ENCODE results near the gene RAD51AP1.

Gene RAD51AP1

GRCh38 chr12:4587108-4587507 lies 48.4 kb downstream of the RAD51AP1 start:
- Histone ChIP-seq H3K27me3 (ENCODE audit: control insufficient read depth in 2 of 2, insufficient read depth in 2 of 2, low read length in 2 of 2) (no peaks in the 10 kb centered on the region), H3K36me3 (ENCODE audit: control insufficient read depth in 2 of 2, insufficient read depth in 2 of 2, low read length in 2 of 2) (peaks cover 0 to 2% of the 10 kb centered on the region in 2 donors), H3K9me3 (ENCODE audit: control insufficient read depth in 2 of 2, low read length in 2 of 2) (no peaks in the 10 kb centered on the region), H3K9ac (ENCODE audit: low read depth in 1 of 2, low read length in 2 of 2) (no peak overlapping the region), H3K4me3 (ENCODE audit: low read length in 2 of 2) (no peak overlapping the region), H3K4me1 (ENCODE audit: control insufficient read depth in 2 of 2, insufficient read depth in 2 of 2, low read length in 2 of 2) (no peaks in the 10 kb centered on the region), H3K27ac (ENCODE audit: low read depth in 2 of 2, low read length in 2 of 2) (no peak overlapping the region)

- Histone ChIP-seq H3K4me1 (ENCODE audit: control insufficient read depth in 2 of 2, insufficient read depth in 2 of 2, low read length in 2 of 2) (no peaks in the 10 kb centered on the region), H3K4me3 (ENCODE audit: low read length in 2 of 2) (no peak overlapping the region), H3K9me3 (ENCODE audit: control insufficient read depth in 2 of 2, low read length in 2 of 2) (no peaks in the 10 kb centered on the region), H3K27ac (ENCODE audit: low read depth in 2 of 2, low read length in 2 of 2) (no peak overlapping the region), H3K27me3 (ENCODE audit: control insufficient read depth in 2 of 2, insufficient read depth in 2 of 2, low read length in 2 of 2) (no peaks in the 10 kb centered on the region), H3K36me3 (ENCODE audit: control insufficient read depth in 2 of 2, insufficient read depth in 2 of 2, low read length in 2 of 2) (peaks cover 0 to 2% of the 10 kb centered on the region in 2 donors), H3K9ac (ENCODE audit: low read depth in 1 of 2, low read length in 2 of 2) (no peak overlapping the region)
Measured at GRCh38 chr12:4588916-4589315, 50.2 kb downstream of the RAD51AP1 start.

GRCh38 chr12:4589941-4590340 lies 51.3 kb downstream of the RAD51AP1 start:
- Histone ChIP-seq H3K9me3 (ENCODE audit: control insufficient read depth in 2 of 2, low read length in 2 of 2) (no peaks in the 10 kb centered on the region), H3K9ac (ENCODE audit: low read depth in 1 of 2, low read length in 2 of 2) (no peak overlapping the region), H3K27ac (ENCODE audit: low read depth in 2 of 2, low read length in 2 of 2) (no peak overlapping the region), H3K27me3 (ENCODE audit: control insufficient read depth in 2 of 2, insufficient read depth in 2 of 2, low read length in 2 of 2) (no peaks in the 10 kb centered on the region), H3K4me1 (ENCODE audit: control insufficient read depth in 2 of 2, insufficient read depth in 2 of 2, low read length in 2 of 2) (no peaks in the 10 kb centered on the region), H3K36me3 (ENCODE audit: control insufficient read depth in 2 of 2, insufficient read depth in 2 of 2, low read length in 2 of 2) (peaks cover 0 to 2% of the 10 kb centered on the region in 2 donors), H3K4me3 (ENCODE audit: low read length in 2 of 2) (no peak overlapping the region)

GRCh38 chr12:4591180-4591687 lies 52.5 kb downstream of the RAD51AP1 start:
- H3K27ac ChIP-seq (ENCODE audit: low read depth in 2 of 2, low read length in 2 of 2) = no peak overlapping the region
- H3K36me3 ChIP-seq (ENCODE audit: control insufficient read depth in 2 of 2, insufficient read depth in 2 of 2, low read length in 2 of 2) = peaks cover 0 to 2% of the 10 kb centered on the region in 2 donors
- H3K9ac ChIP-seq (ENCODE audit: low read depth in 1 of 2, low read length in 2 of 2) = no peak overlapping the region
- H3K9me3 ChIP-seq (ENCODE audit: control insufficient read depth in 2 of 2, low read length in 2 of 2) = no peaks in the 10 kb centered on the region
- no peaks in the 10 kb centered on the region for H3K4me1 ChIP-seq (ENCODE audit: control insufficient read depth in 2 of 2, insufficient read depth in 2 of 2, low read length in 2 of 2)
- H3K27me3 ChIP-seq (ENCODE audit: control insufficient read depth in 2 of 2, insufficient read depth in 2 of 2, low read length in 2 of 2) = no peaks in the 10 kb centered on the region
- no peak overlapping the region for H3K4me3 ChIP-seq (ENCODE audit: low read length in 2 of 2)

- H3K4me3 ChIP-seq (ENCODE audit: low read length in 2 of 2) = no peak overlapping the region
- peaks cover 0 to 2% of the 10 kb centered on the region in 2 donors for H3K36me3 ChIP-seq (ENCODE audit: control insufficient read depth in 2 of 2, insufficient read depth in 2 of 2, low read length in 2 of 2)
- H3K9me3 ChIP-seq (ENCODE audit: control insufficient read depth in 2 of 2, low read length in 2 of 2) = no peaks in the 10 kb centered on the region
- H3K9ac ChIP-seq (ENCODE audit: low read depth in 1 of 2, low read length in 2 of 2) = no peak overlapping the region
- H3K27me3 ChIP-seq (ENCODE audit: control insufficient read depth in 2 of 2, insufficient read depth in 2 of 2, low read length in 2 of 2) = no peaks in the 10 kb centered on the region
- no peaks in the 10 kb centered on the region for H3K4me1 ChIP-seq (ENCODE audit: control insufficient read depth in 2 of 2, insufficient read depth in 2 of 2, low read length in 2 of 2)
- H3K27ac ChIP-seq (ENCODE audit: low read depth in 2 of 2, low read length in 2 of 2) = no peak overlapping the region
Measured at GRCh38 chr12:4595881-4596280, 57.2 kb downstream of the RAD51AP1 start.

- Histone ChIP-seq H3K9ac (ENCODE audit: low read depth in 1 of 2, low read length in 2 of 2) (no peak overlapping the region), H3K4me1 (ENCODE audit: control insufficient read depth in 2 of 2, insufficient read depth in 2 of 2, low read length in 2 of 2) (peaks cover 0 to 3% of the 10 kb centered on the region in 2 donors), H3K27me3 (ENCODE audit: control insufficient read depth in 2 of 2, insufficient read depth in 2 of 2, low read length in 2 of 2) (no peaks in the 10 kb centered on the region), H3K36me3 (ENCODE audit: control insufficient read depth in 2 of 2, insufficient read depth in 2 of 2, low read length in 2 of 2) (no peaks in the 10 kb centered on the region), H3K9me3 (ENCODE audit: control insufficient read depth in 2 of 2, low read length in 2 of 2) (no peaks in the 10 kb centered on the region), H3K27ac (ENCODE audit: low read depth in 2 of 2, low read length in 2 of 2) (no peak overlapping the region), H3K4me3 (ENCODE audit: low read length in 2 of 2) (no peak overlapping the region)
Measured at GRCh38 chr12:4603421-4603820, 64.7 kb downstream of the RAD51AP1 start.

- H3K27me3 ChIP-seq (ENCODE audit: control insufficient read depth in 2 of 2, insufficient read depth in 2 of 2, low read length in 2 of 2) = no peaks in the 10 kb centered on the region
- H3K4me3 ChIP-seq (ENCODE audit: low read length in 2 of 2) = no peak overlapping the region
- H3K9me3 ChIP-seq (ENCODE audit: control insufficient read depth in 2 of 2, low read length in 2 of 2) = no peaks in the 10 kb centered on the region
- no peak overlapping the region for H3K9ac ChIP-seq (ENCODE audit: low read depth in 1 of 2, low read length in 2 of 2)
- no peak overlapping the region for H3K27ac ChIP-seq (ENCODE audit: low read depth in 2 of 2, low read length in 2 of 2)
- no peaks in the 10 kb centered on the region for H3K36me3 ChIP-seq (ENCODE audit: control insufficient read depth in 2 of 2, insufficient read depth in 2 of 2, low read length in 2 of 2)
- peaks cover 0 to 3% of the 10 kb centered on the region in 2 donors for H3K4me1 ChIP-seq (ENCODE audit: control insufficient read depth in 2 of 2, insufficient read depth in 2 of 2, low read length in 2 of 2)
Measured at GRCh38 chr12:4603946-4604345, 65.3 kb downstream of the RAD51AP1 start.

- peak overlapping the region; percentile 39 to 56 for H3K27ac ChIP-seq (ENCODE audit: low read depth in 2 of 2, low read length in 2 of 2)
- no peaks in the 10 kb centered on the region for H3K36me3 ChIP-seq (ENCODE audit: control insufficient read depth in 2 of 2, insufficient read depth in 2 of 2, low read length in 2 of 2)
- H3K9ac ChIP-seq (ENCODE audit: low read depth in 1 of 2, low read length in 2 of 2) = peak overlapping the region; percentile 77 to 78
- peaks cover 0 to 3% of the 10 kb centered on the region in 2 donors for H3K4me1 ChIP-seq (ENCODE audit: control insufficient read depth in 2 of 2, insufficient read depth in 2 of 2, low read length in 2 of 2)
- no peaks in the 10 kb centered on the region for H3K9me3 ChIP-seq (ENCODE audit: control insufficient read depth in 2 of 2, low read length in 2 of 2)
- H3K27me3 ChIP-seq (ENCODE audit: control insufficient read depth in 2 of 2, insufficient read depth in 2 of 2, low read length in 2 of 2) = no peaks in the 10 kb centered on the region
- peak overlapping the region; percentile 92 for H3K4me3 ChIP-seq (ENCODE audit: low read length in 2 of 2)
Measured at GRCh38 chr12:4604684-4605193, 66.0 kb downstream of the RAD51AP1 start.

- Histone ChIP-seq H3K27me3 (ENCODE audit: control insufficient read depth in 2 of 2, insufficient read depth in 2 of 2, low read length in 2 of 2) (no peaks in the 10 kb centered on the region), H3K4me3 (ENCODE audit: low read length in 2 of 2) (no peak overlapping the region), H3K9ac (ENCODE audit: low read depth in 1 of 2, low read length in 2 of 2) (no peak overlapping the region), H3K27ac (ENCODE audit: low read depth in 2 of 2, low read length in 2 of 2) (no peak overlapping the region), H3K9me3 (ENCODE audit: control insufficient read depth in 2 of 2, low read length in 2 of 2) (no peaks in the 10 kb centered on the region), H3K36me3 (ENCODE audit: control insufficient read depth in 2 of 2, insufficient read depth in 2 of 2, low read length in 2 of 2) (peaks cover 5 to 8% of the 10 kb centered on the region in 2 donors), H3K4me1 (ENCODE audit: control insufficient read depth in 2 of 2, insufficient read depth in 2 of 2, low read length in 2 of 2) (peaks cover 0 to 3% of the 10 kb centered on the region in 2 donors)
Measured at GRCh38 chr12:4607056-4607455, 68.4 kb downstream of the RAD51AP1 start.

- H3K36me3 ChIP-seq (ENCODE audit: control insufficient read depth in 2 of 2, insufficient read depth in 2 of 2, low read length in 2 of 2) = peaks cover 19 to 21% of the 10 kb centered on the region in 2 donors
- no peaks in the 10 kb centered on the region for H3K9me3 ChIP-seq (ENCODE audit: control insufficient read depth in 2 of 2, low read length in 2 of 2)
Measured at GRCh38 chr12:4609071-4609470, 70.4 kb downstream of the RAD51AP1 start.

More at GRCh38 chr12:4609071-4609470, 70.4 kb downstream of the RAD51AP1 start:
- H3K27me3 ChIP-seq (ENCODE audit: control insufficient read depth in 2 of 2, insufficient read depth in 2 of 2, low read length in 2 of 2) = no peaks in the 10 kb centered on the region
- peaks cover 0 to 3% of the 10 kb centered on the region in 2 donors for H3K4me1 ChIP-seq (ENCODE audit: control insufficient read depth in 2 of 2, insufficient read depth in 2 of 2, low read length in 2 of 2)
- no peak overlapping the region for H3K9ac ChIP-seq (ENCODE audit: low read depth in 1 of 2, low read length in 2 of 2)
- no peak overlapping the region for H3K4me3 ChIP-seq (ENCODE audit: low read length in 2 of 2)
- no peak overlapping the region for H3K27ac ChIP-seq (ENCODE audit: low read depth in 2 of 2, low read length in 2 of 2)

Data from mucosa of rectum (tissue), 2 donors.